HepG2 (cell line): Measurements from ENCODE around the gene PRKAR1B. TPM values are rescaled to one million over a fixed set of nuclear protein-coding genes. Genes with fewer than 3 reads are reported as not detected.

ENCODE experiments used
- ATAC-seq: fragments of 200-7000 bp; cut with Tn5 transposase; 3 replicates; pipeline ENCODE4 v1.9.1; 2020; ENCODE audit warnings: mild to moderate bottlenecking, moderate library complexity
- BruUV-seq: library from RNA; stranded (reverse); fragments of 400-500 nt; replicated peaks from 2 replicates; lab custom pipeline; 2021; lab: Mats Ljungman, UMichigan
- CTCF ChIA-PET: fragments of 300-600 bp; formaldehyde crosslinking; extraction: SDS; loops from one replicate; lab custom pipeline; 2021; ENCODE audit warnings: low total read pairs, inconsistent platforms, low intra/inter-chr PET ratio; lab: Yijun Ruan, JAX
- POLR2A ChIA-PET: fragments of 350-600 bp; sonication (Branson Sonifier 250); formaldehyde crosslinking; loops from one replicate; lab custom pipeline; 2020; ENCODE audit warnings: antibody characterized with exemption, inconsistent platforms; lab: Yijun Ruan, JAX
- DNase-seq: peaks from one replicate; pipeline ENCODE4 v3.0.0-alpha.2; 2015; ENCODE audit warnings: low spot score
- FAIRE-seq: peaks from 3 replicates; lab custom pipeline; 2011; peaks lifted over from hg19 to GRCh38; lab: Jason Lieb, UNC
- H2AFZ ChIP-seq: one replicate; pipeline ENCODE4 v1.6.1; 2011; ENCODE audit warnings: low read length, inconsistent platforms
- H3K27ac ChIP-seq: fragments of 300-600 bp; 3 replicates; pipeline ENCODE4 v1.8.0; 2011; ENCODE audit warnings: mixed run types, mild to moderate bottlenecking, mixed read lengths, low read length, inconsistent platforms; ENCODE audit not compliant: insufficient read depth; ENCODE audit errors: extremely low read length
- H3K27me3 ChIP-seq, 2 experiments: fragments of 200-600 bp in 1 of 2; 2 replicates in 1 of 2; 3 replicates in 1 of 2; pipeline versions ENCODE4 v1.6.0 to v1.8.0; 2011; ENCODE audit warnings: low read length in 2 of 2, mild to moderate bottlenecking in 2 of 2, moderate library complexity in 2 of 2, inconsistent platforms in 1 of 2; ENCODE audit not compliant: insufficient read depth in 2 of 2, control insufficient read depth in 1 of 2
- H3K36me3 ChIP-seq, 2 experiments: fragments of 200-600 bp in 1 of 2; replicated peaks in 1 of 2; 2 replicates in 1 of 2; 3 replicates in 1 of 2; pipeline versions ENCODE4 v1.5.1 to v1.8.0; 2011; ENCODE audit warnings: low read length in 2 of 2, inconsistent platforms in 1 of 2; ENCODE audit not compliant: insufficient read depth in 2 of 2, control insufficient read depth in 1 of 2
- H3K4me1 ChIP-seq: 2 replicates; pipeline ENCODE4 v1.5.1; 2012; ENCODE audit warnings: low read length, inconsistent platforms; ENCODE audit not compliant: insufficient read depth
- H3K4me2 ChIP-seq: 2 replicates; pipeline ENCODE4 v1.6.0; 2011; ENCODE audit warnings: low read depth, low read length, inconsistent platforms
- H3K4me3 ChIP-seq, 3 experiments: fragments of 200-600 bp in 1 of 3; sonication (generic), shearing (Covaris generic) in 1 of 3; replicated peaks in 1 of 3; 2 replicates each; pipeline ENCODE4 v1.5.1; 2011 to 2016; ENCODE audit warnings: low read length in 3 of 3, inconsistent platforms in 2 of 3, low read depth in 2 of 3, mild to moderate bottlenecking in 2 of 3, control low read depth in 1 of 3, mixed read lengths in 1 of 3; ENCODE audit not compliant: insufficient read depth in 1 of 3
- H3K79me2 ChIP-seq: one replicate; pipeline ENCODE4 v1.6.1; 2011; ENCODE audit warnings: low read length, inconsistent platforms; ENCODE audit not compliant: insufficient read depth
- H3K9ac ChIP-seq: 2 replicates; pipeline ENCODE4 v1.6.0; 2011; ENCODE audit warnings: mild to moderate bottlenecking, low read depth, low read length, inconsistent platforms; ENCODE audit not compliant: insufficient read depth
- H3K9me3 ChIP-seq: 2 replicates; pipeline ENCODE4 v1.5.1; 2012; ENCODE audit warnings: mild to moderate bottlenecking, low read length
- H4K20me1 ChIP-seq: 2 replicates; pipeline ENCODE4 v1.6.0; 2011; ENCODE audit warnings: inconsistent platforms, mild to moderate bottlenecking, low read length, moderate library complexity; ENCODE audit not compliant: insufficient read depth
- DR1 ChIP-seq: sonication (generic); formaldehyde crosslinking; IDR thresholded peaks from 2 replicates; pipeline ENCODE4 v1.8.0; 2021; ENCODE audit warnings: mild to moderate bottlenecking, missing genetic modification reagents, inconsistent platforms
- DZIP1 ChIP-seq: sonication (generic); formaldehyde crosslinking; IDR thresholded peaks from 2 replicates; pipeline ENCODE4 v1.5.0; 2020; ENCODE audit warnings: mild to moderate bottlenecking, missing genetic modification reagents
- EZH2 ChIP-seq: conservative IDR thresholded peaks from 2 replicates; pipeline ENCODE4 v1.6.1; 2012; ENCODE audit warnings: mild to moderate bottlenecking, low read depth, low read length, moderate library complexity
- FOXO4 ChIP-seq: sonication (generic); formaldehyde crosslinking; conservative IDR thresholded peaks from 2 replicates; pipeline ENCODE4 v1.8.1; 2023; ENCODE audit warnings: missing genetic modification reagents
- HNRNPLL ChIP-seq: fragments of 200-400 bp; formaldehyde crosslinking; IDR thresholded peaks from 2 replicates; pipeline ENCODE4 v1.6.1; 2017; ENCODE audit warnings: mild to moderate bottlenecking, low read depth, low read length; ENCODE audit not compliant: poor library complexity, severe bottlenecking
- RBFOX2 ChIP-seq: fragments of 200-400 bp; formaldehyde crosslinking; IDR thresholded peaks from 2 replicates; pipeline ENCODE4 v1.6.1; 2017; ENCODE audit warnings: low read depth, mild to moderate bottlenecking, low read length
- RNF2 ChIP-seq: fragments of 450-650 bp; conservative IDR thresholded peaks from 2 replicates; pipeline ENCODE4 v1.6.1; 2016; ENCODE audit warnings: low read depth
- SMAD1 ChIP-seq: sonication (generic); formaldehyde crosslinking; IDR thresholded peaks from 2 replicates; pipeline ENCODE4 v1.4.0; 2020; ENCODE audit warnings: missing genetic modification reagents, low read depth, mild to moderate bottlenecking, borderline replicate concordance
- UBTF ChIP-seq: sonication (generic); formaldehyde crosslinking; IDR thresholded peaks from 2 replicates; pipeline ENCODE4 v1.4.0; 2020; ENCODE audit warnings: mild to moderate bottlenecking, missing genetic modification reagents
- ZFY ChIP-seq: sonication (generic); formaldehyde crosslinking; IDR thresholded peaks from 2 replicates; pipeline ENCODE4 v1.4.0; 2020; ENCODE audit warnings: missing genetic modification reagents
- ZNF138 ChIP-seq: sonication (generic); formaldehyde crosslinking; IDR thresholded peaks from 2 replicates; pipeline ENCODE4 v1.5.0; 2020; ENCODE audit warnings: mild to moderate bottlenecking, low read depth, missing genetic modification reagents
- ZNF263 ChIP-seq: sonication (generic); formaldehyde crosslinking; IDR thresholded peaks from 2 replicates; pipeline ENCODE4 v1.4.0; 2020; ENCODE audit warnings: missing genetic modification reagents
- ZNF777 ChIP-seq: sonication (generic); formaldehyde crosslinking; IDR thresholded peaks from 2 replicates; pipeline ENCODE4 v1.4.0; 2020; ENCODE audit warnings: missing genetic modification reagents
- WGBS: methylation state at CpG from one replicate; pipeline ENCODE4 v1.1.6; 2017; ENCODE audit warnings: low lambda C conversion rate; 5-methylcytosine and 5-hydroxymethylcytosine counted together
- in situ Hi-C: cut with HindIII; loops from 2 replicates; pipeline ENCODE4 v1.10.0; 2017; ENCODE audit warnings: low pct_unique_long_range_greater_than_20kb; ENCODE audit not compliant: extremely low pct_ligation_motif_present
- intact Hi-C: fragments of 100-400 bp; cut with micrococcal nuclease; formaldehyde crosslinking; loops from one replicate; pipeline ENCODE4 v1.10.0; 2022; ENCODE audit not compliant: unreplicated experiment
- polyA plus RNA-seq, 8 experiments: library from polyadenylated mRNA; depleted of rRNA in 3 of 8; stranded (reverse) in 7 of 8; unstranded in 1 of 8; fragments of >200 nt; fragmentation: Illumina TruSeq in 4 of 8; extraction: Trizol in 4 of 8; gene quantifications; 2 replicates each; pipeline versions ENCODE4 v1.2.1 to v1.2.3, GENCODE V29; 2011 to 2016; ENCODE audit warnings: low read depth in 4 of 8, missing spikeins in 1 of 8, mixed read lengths in 1 of 8; ENCODE audit not compliant: insufficient read depth in 1 of 8
- total RNA-seq, 5 experiments: library from RNA; depleted of rRNA; stranded (reverse); fragments of >200 nt; fragmentation: Illumina TruSeq; extraction: Trizol; gene quantifications; 2 replicates each; pipeline ENCODE4 v1.2.3, GENCODE V29; 2016; ENCODE audit warnings: low read depth in 1 of 5

PRKAR1B gene
- total and polyA plus RNA-seq, 2 of the 13 experiments (the other 11 are each of a cell fraction or from before 2014, with no cell fraction given): 7.9 to 28.2 TPM

DNA sequence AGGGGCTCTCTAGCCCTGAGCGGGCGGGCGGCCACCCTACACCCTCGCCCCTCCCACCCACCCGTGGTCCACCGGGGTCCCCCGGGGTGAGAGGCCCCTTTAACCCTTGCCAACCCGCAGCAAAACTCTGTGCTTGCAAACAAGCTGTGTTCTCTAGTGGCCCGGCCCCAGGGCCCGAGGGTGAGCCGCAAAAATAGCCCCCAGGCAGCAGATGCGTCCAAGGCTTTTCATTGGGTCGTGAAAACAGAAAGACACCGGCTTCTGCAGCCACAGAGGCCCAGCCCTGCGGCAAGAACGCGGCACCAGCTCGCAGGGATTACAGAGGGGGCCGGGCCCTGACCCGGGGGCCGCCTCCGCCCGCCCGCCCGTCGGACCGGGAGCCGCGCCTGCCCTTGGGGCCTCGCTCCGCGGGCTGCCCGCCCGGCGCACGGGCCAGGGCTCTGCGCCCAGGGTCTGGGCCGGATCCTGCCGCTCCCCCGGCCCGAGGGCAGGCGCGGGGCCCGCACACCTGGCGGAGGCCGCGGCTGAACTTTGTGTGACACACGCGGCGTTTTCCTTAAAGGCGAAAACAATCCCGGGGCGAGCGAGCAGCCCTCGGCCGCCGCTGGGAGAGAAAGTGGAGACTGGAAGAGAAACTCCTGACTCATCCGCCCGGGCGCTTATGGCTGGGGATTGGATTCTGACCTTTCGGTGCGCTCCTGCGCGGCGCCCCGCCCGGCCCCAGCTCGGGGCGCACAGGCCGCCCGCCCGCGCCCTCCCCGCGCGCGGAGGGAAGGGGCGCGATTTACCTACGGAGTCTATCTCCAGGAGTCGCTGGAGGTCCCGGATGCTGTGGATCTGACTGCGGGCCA lies 210.2 kb downstream of the PRKAR1B start:
- Histone ChIP-seq H3K4me3 (peak overlapping the region; percentile 49 to 71 (median 52); a peak in 4 of 6 replicates), H3K9me3 (no peaks in the 10 kb centered on the region), H4K20me1 (no peaks in the 10 kb centered on the region), H3K4me1 (no peaks in the 10 kb centered on the region), H3K27ac (no peak overlapping the region), H3K27me3 (peaks cover 9 to 39% of the 10 kb centered on the region in 2 experiments; a peak in 4 of 5 replicates), H3K36me3 (no peaks in the 10 kb centered on the region), H3K9ac (peak overlapping the region; percentile 39; the same call in 1 of the 2 replicates), H3K79me2 (peaks cover 2% of the 10 kb centered on the region), H2AFZ (no peak overlapping the region), H3K4me2 (peak overlapping the region; percentile 69)
- no TSS peak for BruUV-seq
- DNase-seq: peak; percentile 43
- 4% methylated on average over 18 of the region's 83 CpGs for WGBS
- ATAC-seq: peak; percentile 50
- FAIRE-seq: no peak
- ChIA-PET CTCF (no interaction called here), POLR2A (interaction anchor here (0.7 kb wide), 1 partner anchor 9 kb away, joined by 4 read pairs; no protein-coding TSS in a partner anchor)
- intact Hi-C loops (loop anchor here (5.0 kb wide), 1 partner anchor 185 kb away; no protein-coding TSS in a partner anchor), in situ Hi-C loops (no loop called here)
- TF ChIP-seq ZNF777 (CRISPR knock-in tag): peak; percentile 71
- TF ChIP-seq UBTF: peak; percentile 55; the same call in 1 of the 2 replicates
- TF ChIP-seq EZH2: peak; percentile 6; the same call in 1 of the 2 replicates
- TF ChIP-seq DZIP1 (CRISPR knock-in tag): no peak
- TF ChIP-seq ZFY: peak; percentile 25; the same call in 1 of the 2 replicates
- 0 out of 2 replicates have a peak, but pooled peaks have one; percentile 34 for TF ChIP-seq RNF2
- TF ChIP-seq DR1: no peak
- TF ChIP-seq RBFOX2: peak; percentile 31; the same call in 1 of the 2 replicates
- TF ChIP-seq HNRNPLL: peak; percentile 51
- TF ChIP-seq FOXO4 (CRISPR knock-in tag): no peak
- TF ChIP-seq ZNF263 (CRISPR knock-in tag): peak; percentile 47; the same call in 1 of the 2 replicates
- TF ChIP-seq ZNF138 (CRISPR knock-in tag): no peak
- no peak for TF ChIP-seq SMAD1
